ENCODE data around the gene DOCK4. TPM values are rescaled to one million over a fixed set of nuclear protein-coding genes. Genes with fewer than 3 reads are reported as not detected.

The DOCK4 gene
- total RNA-seq, 1 donor from 2014 or later, result 16.8 TPM

- ATAC-seq (no peak), DNase-seq (ENCODE audit: missing footprints) (no peak)
- intact Hi-C loops (cut with DNase I), result no loop called here
These were observed 327.4 kb downstream of the DOCK4 start for GRCh38 chr7:111878785-111879184.

GRCh38 chr7:111877931-111878330 lies 328.3 kb downstream of the DOCK4 start:
- no peak for DNase-seq (ENCODE audit: missing footprints)
- intact Hi-C loops (cut with DNase I), result no loop called here
- no peak for ATAC-seq

GRCh38 chr7:111873963-111874690 lies 332.1 kb downstream of the DOCK4 start:
- intact Hi-C loops (cut with DNase I), result no loop called here
- DNase-seq (ENCODE audit: missing footprints), result no peak
- ATAC-seq, result no peak

GRCh38 chr7:111873326-111873646 lies 332.9 kb downstream of the DOCK4 start:
- intact Hi-C loops (cut with DNase I), result no loop called here
- no peak for ATAC-seq
- DNase-seq (ENCODE audit: missing footprints), result no peak

- no peak for DNase-seq (ENCODE audit: missing footprints)
- intact Hi-C loops (cut with DNase I), result no loop called here
- ATAC-seq, result no peak
These were observed 333.5 kb downstream of the DOCK4 start for GRCh38 chr7:111872450-111873325.

GRCh38 chr7:111871283-111871682 lies 334.9 kb downstream of the DOCK4 start:
- intact Hi-C loops (cut with DNase I), result no loop called here
- ATAC-seq (no peak), DNase-seq (ENCODE audit: missing footprints) (no peak)

- no peak for DNase-seq (ENCODE audit: missing footprints)
- no peak for ATAC-seq
- intact Hi-C loops (cut with DNase I), result no loop called here
These were observed 336.9 kb downstream of the DOCK4 start for GRCh38 chr7:111869280-111869679.

- intact Hi-C loops (cut with DNase I), result no loop called here
- ATAC-seq, result no peak
- DNase-seq (ENCODE audit: missing footprints), result no peak
These were observed 338.8 kb downstream of the DOCK4 start for GRCh38 chr7:111867348-111867931.

- no peak for ATAC-seq
These were observed 339.4 kb downstream of the DOCK4 start for GRCh38 chr7:111866787-111867186.

GRCh38 chr7:111865430-111865829 lies 340.8 kb downstream of the DOCK4 start:
- intact Hi-C loops (cut with DNase I), result no loop called here
- ATAC-seq (no peak), DNase-seq (ENCODE audit: missing footprints) (no peak)

More at GRCh38 chr7:111866787-111867186, 339.4 kb downstream of the DOCK4 start:
- DNase-seq (ENCODE audit: missing footprints), result no peak
- intact Hi-C loops (cut with DNase I), result no loop called here

- intact Hi-C loops (cut with DNase I), result no loop called here
- no peak for DNase-seq (ENCODE audit: missing footprints)
- no peak for ATAC-seq
These were observed 341.8 kb downstream of the DOCK4 start for GRCh38 chr7:111864291-111864976.

- DNase-seq (ENCODE audit: missing footprints), result no peak
- ATAC-seq, result no peak
- intact Hi-C loops (cut with DNase I), result no loop called here
These were observed 342.9 kb downstream of the DOCK4 start for GRCh38 chr7:111863269-111863668.

GRCh38 chr7:111860248-111860647 lies 346.0 kb downstream of the DOCK4 start:
- intact Hi-C loops (cut with DNase I), result no loop called here
- no peak for DNase-seq (ENCODE audit: missing footprints)
- ATAC-seq, result no peak

GRCh38 chr7:111858331-111858730 lies 347.9 kb downstream of the DOCK4 start:
- DNase-seq (ENCODE audit: missing footprints), result no peak
- intact Hi-C loops (cut with DNase I), result loop anchor here (5.0 kb wide), 1 partner anchor 96 kb away; no protein-coding TSS in a partner anchor
- ATAC-seq, result no peak

GRCh38 chr7:111855842-111856227 lies 350.4 kb downstream of the DOCK4 start:
- DNase-seq (ENCODE audit: missing footprints) (no peak), ATAC-seq (peak; percentile 58)
- intact Hi-C loops (cut with DNase I), result loop anchor here (5.0 kb wide), 1 partner anchor 94 kb away; no protein-coding TSS in a partner anchor

- intact Hi-C loops (cut with DNase I), result loop anchor here (5.0 kb wide), 1 partner anchor 93 kb away; no protein-coding TSS in a partner anchor
- peak; percentile 82 for ATAC-seq
- DNase-seq (ENCODE audit: missing footprints), result no peak
These were observed 350.9 kb downstream of the DOCK4 start for GRCh38 chr7:111855161-111855841.

- DNase-seq (ENCODE audit: missing footprints) (no peak), ATAC-seq (no peak)
- intact Hi-C loops (cut with DNase I), result no loop called here
These were observed 352.8 kb downstream of the DOCK4 start for GRCh38 chr7:111853201-111853990.

GRCh38 chr7:111852081-111852480 lies 354.1 kb downstream of the DOCK4 start:
- ATAC-seq (no peak), DNase-seq (ENCODE audit: missing footprints) (no peak)
- intact Hi-C loops (cut with DNase I), result no loop called here

Measured in Right ventricle myocardium inferior (tissue), 1 donor.